Body of pancreas (tissue), 4 donors: Measurements from ENCODE around the gene CELF1.
A peak's percentile ranks its signal among the peaks of the same experiment; 100 is the strongest.

Experiments
- CTCF ChIP-seq, 7 experiments: fragments of 450-650 bp in 4 of 7; fragments of 200-600 bp in 3 of 7; sonication (generic) in 3 of 7; IDR thresholded peaks; one replicate each; pipeline ENCODE4 v1.5.1; 2016 to 2019; ENCODE audit warnings: antibody characterized with exemption in 7 of 7
- POLR2A ChIP-seq, 3 donors: fragments of 450-650 bp; IDR thresholded peaks; one replicate each; pipeline ENCODE4 v1.6.1; 2016; ENCODE audit warnings: antibody characterized with exemption in 3 of 3, mild to moderate bottlenecking in 2 of 3

- TF ChIP-seq CTCF (IDR thresholded peaks at IDR 0.05) (peak; percentile 66 to 98 (median 94)), POLR2A (IDR thresholded peaks at IDR 0.05) (peak; percentile 32 to 66 (median 54))
Measured at GRCh38 chr11:47552566-47553405, at the start of gene CELF1.
